WI38 (cell line): ENCODE results near the gene DOK7.

ENCODE experiments used
- H3K4me3 ChIP-seq: 2 replicates; pipeline ENCODE4 v1.5.1; 2011; ENCODE audit warnings: low read depth, mild to moderate bottlenecking, control low read depth, low read length
- CTCF ChIP-seq: IDR thresholded peaks from 2 replicates; pipeline ENCODE4 v1.5.1; 2012; ENCODE audit warnings: low read depth, mild to moderate bottlenecking, control low read depth, low read length

Gene DOK7

GRCh38 chr4:3501126-3501824, 38.2 kb downstream of the DOK7 start:
- no peak for TF ChIP-seq CTCF
- H3K4me3 ChIP-seq: no peak overlapping the region

- no peak for TF ChIP-seq CTCF
- no peak overlapping the region for H3K4me3 ChIP-seq
Measured at GRCh38 chr4:3501825-3502425, 38.8 kb downstream of the DOK7 start.

GRCh38 chr4:3502941-3503936, 40.1 kb downstream of the DOK7 start:
- no peak overlapping the region for H3K4me3 ChIP-seq
- no peak for TF ChIP-seq CTCF

GRCh38 chr4:3505231-3505630, 42.1 kb downstream of the DOK7 start:
- no peak overlapping the region for H3K4me3 ChIP-seq
- TF ChIP-seq CTCF: no peak

GRCh38 chr4:3508542-3508941, 45.4 kb downstream of the DOK7 start:
- H3K4me3 ChIP-seq: no peak overlapping the region
- no peak for TF ChIP-seq CTCF

- TF ChIP-seq CTCF: no peak
- no peak overlapping the region for H3K4me3 ChIP-seq
Measured at GRCh38 chr4:3510481-3510880, 47.4 kb downstream of the DOK7 start.
